Keratinocyte (primary cell): ENCODE results near the gene TMEM259. TPM values are rescaled to one million over a fixed set of nuclear protein-coding genes. Genes with fewer than 3 reads are reported as not detected.

Experiments used
- DNase-seq: peaks from one replicate; pipeline ENCODE4 v3.0.0-alpha.2; 2011; ENCODE audit warnings: low read depth, missing footprints, low spot score
- FAIRE-seq: peaks from 2 replicates; lab custom pipeline; 2011; peaks lifted over from hg19 to GRCh38; lab: Jason Lieb, UNC
- H2AFZ ChIP-seq: 2 replicates; pipeline ENCODE4 v1.6.0; 2012; ENCODE audit warnings: low read length, control low read depth, inconsistent platforms; ENCODE audit not compliant: control insufficient read depth
- H3K27ac ChIP-seq: 2 replicates; pipeline ENCODE4 v1.5.1; 2011; ENCODE audit warnings: low read length; ENCODE audit not compliant: control insufficient read depth, insufficient read depth
- H3K27me3 ChIP-seq: 3 replicates; pipeline ENCODE4 v1.6.0; 2011; ENCODE audit warnings: low read length; ENCODE audit not compliant: control insufficient read depth, insufficient read depth; ENCODE audit errors: extremely low read depth
- H3K36me3 ChIP-seq, 2 experiments: 2 replicates in 1 of 2; 3 replicates in 1 of 2; pipeline ENCODE4 v1.5.1; 2011; ENCODE audit warnings: low read length in 2 of 2, mild to moderate bottlenecking in 1 of 2; ENCODE audit not compliant: control insufficient read depth in 2 of 2, insufficient read depth in 2 of 2; ENCODE audit errors: extremely low read depth in 1 of 2
- H3K4me1 ChIP-seq: 3 replicates; pipeline ENCODE4 v1.5.1; 2011; ENCODE audit warnings: low read length; ENCODE audit not compliant: control insufficient read depth, insufficient read depth; ENCODE audit errors: extremely low read depth
- H3K4me2 ChIP-seq: 3 replicates; pipeline ENCODE4 v1.6.0; 2011; ENCODE audit warnings: low read depth, low read length; ENCODE audit not compliant: control insufficient read depth, insufficient read depth; ENCODE audit errors: extremely low read depth
- H3K4me3 ChIP-seq, 3 experiments: fragments of 200-600 bp in 1 of 3; sonication (generic) in 1 of 3; 2 replicates in 2 of 3; 3 replicates in 1 of 3; pipeline ENCODE4 v1.5.1; 2011 to 2016; ENCODE audit warnings: low read length in 3 of 3, mild to moderate bottlenecking in 3 of 3, control low read depth in 2 of 3, inconsistent platforms in 1 of 3, low read depth in 1 of 3, mixed read lengths in 1 of 3, mixed run types in 1 of 3, moderate library complexity in 1 of 3; ENCODE audit not compliant: control insufficient read depth in 2 of 3, insufficient read depth in 2 of 3; ENCODE audit errors: extremely low read depth in 1 of 3
- H3K79me2 ChIP-seq: 2 replicates; pipeline ENCODE4 v1.6.0; 2012; ENCODE audit warnings: low read length; ENCODE audit not compliant: control insufficient read depth, insufficient read depth
- H3K9ac ChIP-seq: 3 replicates; pipeline ENCODE4 v1.6.0; 2011; ENCODE audit warnings: low read length; ENCODE audit not compliant: control insufficient read depth, insufficient read depth; ENCODE audit errors: extremely low read depth
- H3K9me1 ChIP-seq: 3 replicates; pipeline ENCODE4 v1.6.0; 2011; ENCODE audit warnings: low read length; ENCODE audit not compliant: control insufficient read depth, insufficient read depth; ENCODE audit errors: extremely low read depth
- H3K9me3 ChIP-seq: 2 replicates; pipeline ENCODE4 v1.5.1; 2012; ENCODE audit warnings: low read depth, low read length; ENCODE audit not compliant: control insufficient read depth
- H4K20me1 ChIP-seq: 3 replicates; pipeline ENCODE4 v1.6.0; 2011; ENCODE audit warnings: low read length; ENCODE audit not compliant: control insufficient read depth, insufficient read depth; ENCODE audit errors: extremely low read depth
- CTCF ChIP-seq, 3 experiments: IDR thresholded peaks in 1 of 3; conservative IDR thresholded peaks in 1 of 3; optimal IDR thresholded peaks in 1 of 3; 2 replicates in 2 of 3; 3 replicates in 1 of 3; pipeline versions ENCODE3 to v1.5.1; 2011; ENCODE audit warnings: low read length in 3 of 3, mild to moderate bottlenecking in 3 of 3, moderate library complexity in 2 of 3, control low read depth in 1 of 3, inconsistent platforms in 1 of 3; ENCODE audit not compliant: insufficient read depth in 2 of 3; ENCODE audit errors: extremely low read depth in 1 of 3
- EZH2 ChIP-seq: IDR thresholded peaks from one replicate; pipeline ENCODE4 v1.6.1; 2012; ENCODE audit warnings: inconsistent platforms, mild to moderate bottlenecking, low read length, moderate library complexity
- dilution Hi-C: fragments of 300-500 bp; cut with MboI; formaldehyde crosslinking; loops from one replicate; pipeline ENCODE4 v1.7.0; 2020; ENCODE audit warnings: low sequenced_read_pairs; ENCODE audit not compliant: extremely low pct_ligation_motif_present
- polyA plus RNA-seq, 5 experiments: library from polyadenylated mRNA; depleted of rRNA in 3 of 5; stranded (reverse) in 3 of 5; stranded (forward) in 1 of 5; unstranded in 1 of 5; fragments of >200 nt; gene quantifications; 1 replicate in 1 of 5; 2 replicates in 3 of 5; 3 replicates in 1 of 5; pipeline versions ENCODE4 v1.2.1 to v1.2.3, GENCODE V29; 2011 to 2012; ENCODE audit warnings: missing spikeins in 2 of 5, low read depth in 1 of 5, low replicate concordance in 1 of 5

Gene TMEM259
- polyA plus RNA-seq, 1 donor (not counting 4 experiments of a cell fraction or from before 2014, with no cell fraction given), result 61.5 TPM

- H3K4me1 ChIP-seq, result peaks cover 17% of the 10 kb centered on the region
- H3K27ac ChIP-seq, result no peak overlapping the region
- no peaks in the 10 kb centered on the region for H4K20me1 ChIP-seq
- H3K36me3 ChIP-seq, result peaks cover 0 to 9% of the 10 kb centered on the region in 2 experiments
- H3K4me3 ChIP-seq, result no peak overlapping the region
- dilution Hi-C loops, result no loop called here
- DNase-seq (no peak), FAIRE-seq (no peak)
- TF ChIP-seq CTCF (optimal IDR thresholded peaks at IDR 0.05 in 1 of 3, IDR thresholded peaks at IDR 0.05 in 1 of 3, conservative IDR thresholded peaks at IDR 0.05 in 1 of 3; ENCODE audit: extremely low read depth in 1 of 3, insufficient read depth in 2 of 3, low read length in 3 of 3) (no peak), EZH2 (no peak)
- H3K9me3 ChIP-seq, result no peaks in the 10 kb centered on the region
- no peak overlapping the region for H2AFZ ChIP-seq
- H3K4me2 ChIP-seq, result no peak overlapping the region
- H3K27me3 ChIP-seq, result no peaks in the 10 kb centered on the region
- H3K9ac ChIP-seq, result no peak overlapping the region
- H3K79me2 ChIP-seq, result peaks cover 1% of the 10 kb centered on the region
- no peaks in the 10 kb centered on the region for H3K9me1 ChIP-seq
Measured at GRCh38 chr19:1045247-1045603, 24.3 kb upstream of the TMEM259 start.

GRCh38 chr19:1042689-1043511 lies 22.0 kb upstream of the TMEM259 start:
- no peaks in the 10 kb centered on the region for H3K9me1 ChIP-seq
- peak overlapping the region; percentile 78 for H3K27ac ChIP-seq
- no peak overlapping the region for H2AFZ ChIP-seq
- H3K79me2 ChIP-seq, result peaks cover 2% of the 10 kb centered on the region
- H3K9me3 ChIP-seq, result no peaks in the 10 kb centered on the region
- H3K4me1 ChIP-seq, result peaks cover 27% of the 10 kb centered on the region
- peak overlapping the region; percentile 57 to 75 (median 74) for H3K4me3 ChIP-seq
- FAIRE-seq (no peak), DNase-seq (no peak)
- peaks cover 10 to 11% of the 10 kb centered on the region in 2 experiments for H3K36me3 ChIP-seq
- dilution Hi-C loops, result no loop called here
- H3K9ac ChIP-seq, result peak overlapping the region; percentile 74
- no peaks in the 10 kb centered on the region for H3K27me3 ChIP-seq
- no peak for TF ChIP-seq EZH2
- TF ChIP-seq CTCF (optimal IDR thresholded peaks at IDR 0.05 in 1 of 3, IDR thresholded peaks at IDR 0.05 in 1 of 3, conservative IDR thresholded peaks at IDR 0.05 in 1 of 3; ENCODE audit: extremely low read depth in 1 of 3, insufficient read depth in 2 of 3, low read length in 3 of 3), result no peak
- H3K4me2 ChIP-seq, result peak overlapping the region; percentile 96
- H4K20me1 ChIP-seq, result peaks cover 2% of the 10 kb centered on the region
